GM19467 (cell line): ENCODE data around the gene TK2.
"Not testable (repeated sequence)": the region's sequence is repeated elsewhere in the genome, so short reads cannot be mapped to it uniquely, and the experiment has no call there.

ENCODE experiments used
- ATAC-seq: cut with Tn5 transposase; IDR thresholded peaks from one replicate; pipeline ENCODE4 v1.9.1; 2021; ENCODE audit warnings: mild to moderate bottlenecking, moderate library complexity; ENCODE audit not compliant: unreplicated experiment

Gene TK2

DNA sequence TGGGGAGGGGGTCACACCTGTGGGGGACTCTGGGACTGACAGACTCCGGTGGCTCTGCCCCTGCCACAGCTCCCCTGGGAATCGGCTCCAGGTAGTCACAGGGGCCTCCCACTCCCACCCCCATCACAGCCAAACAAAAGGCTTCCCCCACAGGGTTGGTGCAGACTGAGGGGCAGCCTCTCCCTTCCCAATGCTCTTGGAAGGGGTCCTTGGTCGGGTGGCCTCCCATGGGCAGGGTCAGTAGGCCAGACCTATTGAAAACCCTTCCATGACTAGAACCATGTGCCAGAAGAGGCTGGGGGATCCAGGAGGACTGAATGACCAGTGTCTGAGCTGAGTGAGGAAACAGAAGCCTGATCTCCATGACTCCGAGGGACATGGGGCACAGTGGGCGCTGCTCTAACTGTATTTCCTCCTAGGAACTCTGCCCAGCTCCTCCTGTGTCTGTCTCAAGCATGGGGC is 28.6 kb downstream of the TK2 start:
- no peak for ATAC-seq

DNA sequence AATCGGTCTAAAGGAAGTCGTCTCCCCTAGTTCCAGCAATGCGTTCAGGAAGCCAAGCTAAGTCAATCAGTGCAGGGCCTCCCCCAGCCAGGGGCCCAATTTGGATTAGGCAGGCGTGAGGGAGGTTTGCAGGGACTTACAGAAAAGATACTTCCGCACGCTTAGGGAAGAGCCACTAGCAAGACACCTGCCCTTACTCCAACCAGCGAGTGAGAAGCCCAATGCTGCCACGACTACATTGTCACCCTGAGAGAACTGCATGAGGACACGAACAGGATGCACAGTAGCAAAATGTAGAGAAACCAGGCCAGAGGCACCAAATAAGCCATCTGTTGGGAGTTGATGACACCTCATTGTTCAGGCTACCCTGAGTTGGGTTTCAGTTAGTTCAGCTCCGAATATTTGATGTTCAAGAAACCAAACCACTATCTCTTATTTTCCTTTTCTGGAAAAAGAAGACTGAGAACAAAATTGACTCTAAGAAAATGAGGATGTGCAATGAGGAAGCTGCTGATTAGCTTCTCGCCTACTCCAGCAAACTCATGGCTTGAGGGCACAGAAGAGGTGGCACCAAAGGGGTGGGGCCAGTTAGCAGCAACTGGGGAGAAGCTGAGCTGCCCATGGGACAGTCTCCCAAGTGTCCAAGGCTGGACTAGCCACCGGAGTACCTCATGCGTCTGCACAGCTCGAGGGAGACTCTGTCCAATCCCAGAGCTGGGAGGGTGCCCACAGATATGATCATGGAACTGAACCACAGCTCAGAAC is 29.3 kb downstream of the TK2 start:
- no peak for ATAC-seq

DNA sequence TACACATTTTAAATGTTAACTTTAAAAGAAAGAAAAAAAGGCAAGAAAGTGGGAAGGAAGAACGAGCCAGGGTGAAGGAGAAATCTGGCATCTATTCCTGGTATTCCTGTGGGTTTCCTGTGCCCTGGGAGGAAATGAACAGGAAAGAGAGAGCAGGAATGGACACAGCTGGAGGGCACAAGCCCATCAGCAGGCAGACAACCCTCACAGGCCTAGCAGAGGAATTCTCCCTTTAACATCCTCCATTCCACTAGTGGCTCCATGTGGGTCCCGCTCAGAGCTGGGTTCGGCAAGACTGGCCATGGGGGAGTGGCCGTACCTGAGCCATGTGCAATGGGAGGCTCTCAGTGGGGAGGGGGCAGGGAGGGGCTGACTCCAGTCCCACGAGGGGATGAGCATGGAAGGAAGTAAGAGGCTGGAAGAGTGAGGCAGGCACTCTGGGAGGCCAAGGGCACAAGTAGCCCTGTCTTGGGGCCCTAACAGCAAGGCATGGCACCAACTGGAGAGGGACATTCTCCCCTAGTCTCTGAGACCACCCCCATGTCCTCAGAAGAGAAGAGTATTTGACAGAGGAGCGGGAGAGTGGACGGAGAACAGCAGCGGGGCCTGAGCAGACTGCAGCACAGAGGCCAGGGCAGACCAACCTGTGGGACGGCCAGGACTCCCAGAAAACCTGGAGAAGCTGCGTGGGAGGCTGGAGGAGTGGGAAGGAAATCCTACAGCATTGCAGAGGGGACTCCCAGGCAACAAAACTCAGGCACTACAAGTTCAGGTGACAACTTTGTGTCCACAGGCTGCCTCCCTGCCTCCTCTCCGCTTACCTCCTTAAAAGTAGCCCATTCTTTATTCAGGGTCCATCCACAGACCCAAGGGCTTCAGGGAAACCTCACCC is 30.2 kb downstream of the TK2 start:
- ATAC-seq: no peak

DNA sequence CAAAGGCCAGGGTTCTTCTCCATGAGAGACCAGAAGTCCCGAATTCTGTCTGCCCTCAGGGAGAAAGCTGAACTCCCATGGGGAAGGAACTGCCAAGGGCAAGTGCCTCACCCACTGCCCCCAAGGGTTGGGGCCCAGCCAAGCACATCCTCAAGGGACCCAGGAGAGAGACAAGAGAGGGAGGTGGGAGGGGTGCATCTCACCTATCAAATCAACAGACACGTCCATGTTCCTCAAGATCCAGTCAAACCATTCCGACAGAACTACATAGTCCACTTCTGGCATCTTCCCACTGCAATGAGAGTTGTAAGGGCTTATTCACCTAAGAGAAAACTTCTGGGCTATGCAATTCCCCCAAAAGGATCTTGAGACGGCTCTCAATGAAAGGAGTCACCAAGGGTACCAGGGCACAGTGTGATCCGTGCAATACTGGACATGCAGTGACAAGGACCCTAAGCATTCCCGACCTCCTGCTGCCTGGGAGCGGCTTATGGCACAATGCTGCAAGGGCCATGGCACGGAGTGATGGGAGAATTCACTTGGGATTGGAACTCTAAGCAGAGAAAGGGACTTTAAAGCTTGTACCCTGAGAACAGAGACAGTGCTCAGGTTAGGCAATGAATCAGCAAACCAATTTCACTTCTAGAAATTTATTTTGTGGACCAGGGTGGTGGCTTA is 32.2 kb downstream of the TK2 start:
- no peak for ATAC-seq

DNA sequence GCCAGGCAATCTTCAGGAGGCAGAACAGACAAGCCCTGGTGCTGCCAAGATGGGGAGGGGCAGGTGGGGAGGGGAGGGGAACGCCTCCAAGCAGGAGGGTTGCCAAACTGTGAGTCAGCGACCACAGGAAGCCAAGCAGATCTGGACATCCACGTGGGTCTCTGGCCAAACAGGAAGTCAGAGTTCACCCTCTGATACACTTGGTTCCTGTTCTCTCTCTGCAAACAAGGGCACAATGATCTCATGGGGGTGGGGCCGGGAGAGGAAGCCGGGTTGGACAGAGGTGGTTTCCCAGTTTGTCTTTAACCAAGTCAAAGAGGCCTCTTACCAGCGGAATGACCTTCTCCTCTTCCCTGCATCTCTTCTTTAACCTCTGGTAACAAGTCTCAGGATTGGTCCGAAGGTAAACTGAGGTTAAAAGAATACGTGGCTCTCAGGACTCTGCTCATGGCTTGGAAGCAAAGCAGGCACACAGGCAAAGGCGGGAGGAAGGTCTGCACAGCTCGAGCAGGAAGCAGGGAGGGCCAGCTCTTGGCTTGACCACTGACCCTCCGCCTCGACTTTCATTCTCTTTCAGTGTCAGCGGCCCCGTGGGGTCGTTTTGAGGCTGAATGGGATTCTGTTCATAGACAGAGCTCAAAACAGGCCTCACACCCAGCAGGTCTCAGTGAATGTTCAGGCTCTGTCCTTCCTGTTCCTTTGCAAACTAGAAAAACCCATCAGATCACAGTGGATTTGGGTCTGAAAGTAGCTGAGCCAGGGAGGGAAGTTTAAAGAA is 32.9 kb downstream of the TK2 start:
- ATAC-seq: peak; percentile 95

DNA sequence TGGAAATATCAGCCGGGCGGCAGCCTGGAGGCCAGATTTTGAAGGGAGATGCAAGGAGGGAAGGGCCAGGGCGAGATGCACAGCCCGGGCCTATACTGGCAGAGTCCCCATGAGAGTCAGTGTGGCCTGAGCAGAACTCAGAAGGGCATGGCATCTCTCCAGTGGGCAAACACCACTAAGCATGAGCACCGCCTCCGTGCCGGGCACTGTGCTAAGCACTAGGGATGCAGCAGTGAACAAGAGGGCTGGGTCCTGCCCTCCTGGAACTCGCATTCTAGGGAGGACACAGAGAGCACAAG is 33.5 kb downstream of the TK2 start:
- peak; percentile 20 for ATAC-seq

DNA sequence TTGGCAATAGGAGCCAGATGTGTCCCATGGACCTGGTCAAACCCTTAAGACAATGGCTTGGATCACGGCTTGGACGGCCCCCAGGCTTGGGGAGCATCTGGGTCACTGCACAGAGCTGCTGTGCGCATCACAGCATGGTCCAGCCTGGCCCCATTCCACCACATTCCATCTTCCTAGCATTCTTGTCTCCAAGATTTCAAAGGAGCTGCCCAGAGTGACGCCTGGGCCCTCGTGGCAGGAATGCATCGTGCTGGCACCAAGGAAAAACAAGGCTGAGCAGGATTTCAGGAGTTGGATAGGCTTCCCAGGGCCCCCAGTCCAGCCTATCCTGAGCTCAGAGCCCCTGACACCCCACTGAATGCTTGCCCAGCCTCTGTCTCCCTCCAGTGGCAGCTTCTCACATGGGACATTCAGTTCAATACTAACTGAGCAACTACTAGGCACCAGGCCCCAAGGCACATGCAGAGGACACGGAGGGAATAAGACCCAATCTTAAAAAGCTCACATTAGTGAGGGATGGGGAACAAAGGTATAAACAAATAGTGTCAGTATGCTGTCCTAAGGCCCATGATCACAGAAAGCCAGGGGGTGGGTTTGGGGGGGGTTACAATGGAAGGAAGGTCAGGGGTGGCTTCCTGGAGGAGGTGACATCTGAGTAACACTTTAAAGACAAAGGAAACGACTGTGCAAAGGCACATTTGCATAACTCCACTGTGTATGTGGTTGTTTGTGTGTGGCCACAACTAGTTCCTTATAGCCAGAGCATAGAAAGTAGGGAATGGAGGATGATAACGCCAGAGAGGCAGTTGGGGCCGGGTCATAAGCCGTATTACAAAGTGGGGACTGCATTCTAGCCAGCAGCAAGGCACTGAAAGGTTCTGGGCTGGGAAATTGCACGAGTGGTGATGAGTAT is 34.1 kb downstream of the TK2 start:
- no peak for ATAC-seq

DNA sequence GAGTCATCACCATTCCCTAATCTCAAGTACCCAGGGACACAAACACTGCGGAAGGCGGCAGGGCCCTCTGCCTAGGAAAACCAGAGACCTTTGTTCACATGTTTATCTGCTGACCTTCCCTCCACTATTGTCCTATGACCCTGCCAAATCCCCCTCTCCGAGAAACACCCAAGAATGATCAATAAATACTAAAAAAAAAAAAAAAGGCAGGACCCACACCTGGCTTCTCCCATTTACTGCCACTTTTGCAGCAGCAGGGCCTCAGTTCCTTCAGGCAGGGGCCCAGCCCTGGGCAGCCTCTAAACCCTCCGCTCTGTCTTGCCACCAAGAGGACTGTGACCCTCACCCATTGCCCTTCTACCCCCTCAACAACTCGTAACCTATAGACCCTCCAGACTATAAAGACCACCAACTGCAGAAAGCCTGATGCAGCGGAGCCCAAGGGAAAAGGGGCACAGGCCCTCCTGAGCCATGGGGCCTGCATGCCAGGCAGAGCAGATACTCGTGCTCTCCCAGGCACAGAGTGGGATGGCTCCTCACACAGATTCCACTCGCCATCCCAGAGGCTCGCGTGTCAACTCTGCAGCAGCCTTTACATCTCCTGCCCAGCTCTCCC is 34.8 kb downstream of the TK2 start:
- ATAC-seq: not testable (repeated sequence)

DNA sequence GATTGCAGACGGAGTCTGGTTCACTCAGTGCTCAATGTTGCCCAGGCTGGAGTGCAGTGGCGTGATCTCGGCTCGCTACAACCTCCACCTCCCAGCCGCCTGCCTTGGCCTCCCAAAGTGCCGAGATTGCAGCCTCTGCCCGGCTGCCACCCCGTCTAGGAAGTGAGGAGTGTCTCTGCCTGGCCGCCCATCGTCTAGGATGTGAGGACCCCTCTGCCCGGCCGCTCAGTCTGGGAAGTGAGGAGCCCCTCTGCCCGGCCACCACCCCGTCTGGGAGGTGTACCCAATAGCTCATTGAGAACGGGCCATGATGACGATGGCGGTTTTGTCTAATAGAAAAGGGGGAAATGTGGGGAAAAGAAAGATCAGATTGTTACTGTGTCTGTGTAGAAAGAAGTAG is 35.5 kb downstream of the TK2 start:
- ATAC-seq: not testable (repeated sequence)

DNA sequence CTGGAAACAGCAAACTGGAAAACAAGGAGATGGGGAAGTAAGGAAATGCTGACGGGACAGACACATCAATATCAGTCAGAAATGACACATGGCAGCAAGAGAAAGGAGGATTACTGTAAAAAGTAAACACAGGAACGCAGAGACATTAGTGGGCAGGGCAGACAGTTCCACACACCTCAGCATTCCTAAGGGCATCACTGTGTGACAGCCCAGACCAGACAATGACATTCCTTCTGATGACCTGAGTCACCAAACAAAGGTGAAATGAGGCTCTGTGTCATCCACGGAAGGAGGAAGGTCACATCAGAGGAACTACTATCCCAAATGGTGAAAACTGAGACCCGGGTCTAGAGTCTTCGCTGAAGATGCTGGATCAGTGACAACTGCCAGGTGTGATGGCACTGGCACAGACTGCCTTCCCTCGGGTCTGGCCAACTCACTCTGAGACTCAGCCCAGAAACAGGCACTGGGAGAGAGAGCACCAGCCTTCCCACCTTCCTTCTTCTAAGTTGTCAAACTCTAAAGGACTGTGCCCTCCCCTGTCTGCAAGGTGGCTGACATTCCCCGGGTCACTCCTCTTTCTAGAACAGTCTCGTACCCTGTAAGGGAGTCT is 36.7 kb downstream of the TK2 start:
- ATAC-seq: no peak

DNA sequence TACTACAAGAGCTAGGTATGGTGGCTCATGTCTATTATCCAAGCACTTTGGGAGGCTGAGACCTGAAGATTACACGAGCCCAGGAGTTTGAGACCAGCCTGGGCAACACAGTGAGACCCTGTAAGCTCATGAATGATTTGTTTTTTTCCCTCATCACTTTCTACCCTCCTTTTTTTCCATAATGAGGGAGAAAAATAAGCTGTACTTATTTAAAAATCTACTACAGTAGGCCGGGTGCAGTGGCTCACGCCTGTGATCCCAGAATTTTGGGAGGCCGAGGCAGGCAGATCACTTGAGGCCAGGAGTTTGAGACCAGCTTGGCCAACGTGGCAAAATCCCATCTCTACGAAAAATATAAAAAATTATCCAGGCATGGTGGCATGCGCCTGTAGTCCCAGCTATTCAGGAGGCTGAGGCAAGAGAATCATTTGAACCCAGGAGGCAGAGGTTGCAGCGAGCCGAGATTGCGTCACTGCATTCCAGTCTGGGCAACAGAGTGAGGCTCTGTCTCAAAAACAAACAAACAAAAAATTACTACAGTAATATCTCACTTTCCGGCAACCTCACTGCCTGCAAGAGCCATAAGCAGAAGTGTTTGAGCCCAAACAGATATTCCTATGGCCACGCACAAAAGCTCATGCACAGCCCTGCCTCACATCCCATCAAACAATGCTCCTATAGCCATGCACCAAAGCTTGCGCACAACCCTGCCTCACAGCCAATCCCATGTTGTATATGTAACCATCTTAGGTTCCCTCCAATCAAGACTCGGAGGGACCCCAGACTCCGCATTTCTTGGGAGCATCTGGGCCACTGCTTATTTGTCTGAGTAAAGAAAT is 37.4 kb downstream of the TK2 start:
- no peak for ATAC-seq

DNA sequence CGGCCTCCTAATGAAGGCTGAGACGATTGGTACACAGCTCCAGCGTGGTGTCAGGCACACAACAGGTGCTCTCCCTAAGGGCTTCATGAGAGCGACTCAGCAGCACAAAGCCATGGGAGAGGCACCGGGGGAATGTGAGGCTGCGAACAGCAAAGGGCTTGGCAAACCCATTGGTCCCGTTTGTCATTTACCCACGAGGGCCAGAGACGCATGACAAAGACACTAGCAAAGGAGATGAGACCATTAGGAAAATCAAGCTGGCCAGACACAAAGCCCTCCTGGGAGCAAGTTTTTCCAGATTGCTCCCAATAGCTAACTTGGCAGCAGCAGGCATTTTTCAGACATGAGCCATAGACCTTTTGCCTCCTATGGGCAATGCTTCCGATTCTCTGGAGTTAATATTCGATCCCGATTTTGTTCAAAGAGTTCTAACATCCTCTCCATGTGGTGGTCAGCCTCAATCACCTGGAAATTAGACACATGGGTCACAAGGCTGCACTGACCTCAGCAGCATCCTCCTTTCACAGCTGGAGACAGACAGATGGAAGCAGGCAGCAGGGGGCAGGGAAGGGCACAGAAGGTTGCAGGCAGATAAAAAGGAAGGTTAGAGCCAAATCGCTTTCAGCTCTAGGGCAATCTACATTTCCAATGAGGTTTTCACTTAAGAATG is 38.2 kb downstream of the TK2 start:
- ATAC-seq: no peak

DNA sequence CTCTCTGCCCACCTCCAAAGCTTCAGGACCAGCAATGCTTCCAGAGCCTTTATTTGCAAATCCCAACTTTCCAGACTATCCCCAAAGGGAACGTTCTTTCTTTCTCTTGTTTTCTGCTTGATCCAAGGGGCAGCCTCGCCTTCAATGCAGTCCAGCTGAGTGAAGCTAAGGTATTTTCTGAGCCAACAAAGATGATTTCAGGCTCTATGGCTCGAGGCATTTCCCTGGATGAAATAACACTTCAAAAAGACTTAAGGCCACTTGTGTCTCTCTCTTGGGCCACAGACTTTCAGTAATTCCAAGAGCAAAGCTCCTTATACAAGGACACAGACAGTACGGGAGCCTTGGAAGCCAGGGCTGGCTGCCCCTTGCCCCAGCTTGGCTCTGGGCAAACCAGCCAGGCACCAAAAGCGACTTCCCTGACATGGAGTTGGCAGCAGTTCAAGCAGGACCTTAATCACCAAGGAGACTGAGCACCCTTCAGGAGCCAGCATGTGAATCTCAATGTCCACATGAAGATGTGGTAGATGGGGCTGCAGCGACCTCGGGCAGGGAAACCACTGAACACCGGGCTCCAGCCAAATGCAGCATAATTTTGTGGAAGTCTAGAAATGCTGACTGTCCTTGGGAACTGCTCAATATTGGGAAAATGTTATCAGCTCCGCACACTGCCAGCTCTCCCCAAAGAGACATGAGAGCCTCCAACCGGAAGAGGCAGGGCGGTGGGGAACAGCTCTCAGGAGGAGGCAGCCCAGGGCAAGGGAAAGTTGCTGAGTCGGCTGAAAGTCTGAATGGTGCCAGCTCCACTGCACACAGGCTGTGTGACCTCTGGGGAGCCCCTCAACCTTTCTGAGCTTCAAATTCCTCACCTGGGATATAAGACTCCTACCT is 39.0 kb downstream of the TK2 start:
- ATAC-seq: no peak

DNA sequence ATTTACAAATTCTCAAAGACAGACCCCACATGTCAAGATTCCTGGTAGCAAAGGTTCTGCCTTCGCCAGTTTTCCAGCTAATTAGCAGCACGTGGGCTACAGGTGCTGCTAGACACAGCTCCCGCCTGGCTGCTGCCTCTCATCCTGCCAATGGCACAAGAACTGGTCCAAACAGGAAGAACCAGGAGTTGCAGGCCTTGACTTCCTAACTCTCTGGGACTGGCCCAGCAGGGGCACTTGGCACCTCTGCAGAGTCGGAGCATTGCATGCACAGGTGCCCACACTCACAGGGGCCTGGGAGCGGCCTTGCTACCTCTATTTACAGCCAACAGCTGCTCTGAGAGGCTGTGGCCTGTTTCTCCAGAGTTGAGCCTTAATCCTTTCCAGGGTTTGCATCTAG is 39.6 kb downstream of the TK2 start:
- ATAC-seq: no peak

DNA sequence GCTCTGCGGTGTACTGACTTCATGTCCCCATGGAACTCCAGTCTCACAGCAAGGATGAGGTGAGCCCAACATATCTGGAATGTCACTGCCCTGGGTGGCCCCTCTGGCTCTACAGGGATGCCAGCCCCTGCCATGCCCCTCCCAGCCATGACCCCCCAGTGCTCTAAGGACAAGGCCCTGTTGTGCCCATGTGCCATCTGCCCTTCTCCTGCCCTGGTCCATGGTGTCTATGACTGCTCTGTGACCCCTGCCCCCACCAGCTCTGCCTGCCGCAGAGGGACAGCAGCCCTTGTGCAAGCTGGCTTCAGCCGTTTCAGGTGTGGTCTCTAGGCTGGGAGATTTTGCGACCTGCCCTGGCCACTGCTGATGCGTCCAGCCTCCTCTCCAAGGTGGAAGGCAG is 40.3 kb downstream of the TK2 start:
- ATAC-seq: no peak

DNA sequence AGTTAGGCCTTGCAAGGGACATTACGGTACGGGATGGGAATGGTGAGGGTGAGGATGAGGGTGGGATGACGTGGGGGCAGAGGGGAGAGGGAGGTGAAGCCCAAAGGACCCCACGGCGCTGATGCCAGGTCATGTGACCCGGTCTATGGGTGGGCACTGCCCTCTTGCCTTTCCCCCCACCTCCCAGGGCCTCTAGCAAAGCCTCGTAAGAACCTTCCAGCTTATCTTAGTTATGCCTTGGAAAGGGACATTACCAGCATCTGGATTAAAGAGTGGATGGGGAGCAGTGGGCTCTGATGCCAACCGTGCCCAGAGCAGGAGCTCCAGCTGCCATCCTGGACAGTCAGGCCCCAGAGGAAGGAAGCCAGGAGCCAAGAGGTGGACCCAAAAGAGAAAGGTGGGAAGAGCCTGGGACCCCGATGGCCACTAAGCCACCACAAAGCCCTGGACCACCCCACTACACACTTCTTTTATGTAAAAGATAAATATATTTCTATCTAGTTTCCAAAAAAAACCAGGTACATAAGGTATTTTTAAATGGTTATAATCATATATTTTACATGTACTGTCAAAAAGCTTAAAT is 40.9 kb downstream of the TK2 start:
- ATAC-seq: no peak
